Measurements from ENCODE around the gene SMYD3. TPM values are rescaled to one million over a fixed set of nuclear protein-coding genes. Genes with fewer than 3 reads are reported as not detected.

Gene SMYD3
- total and polyA plus RNA-seq, 9 of the 15 experiments (the other 6 are each of a cell fraction or from before 2014, with no cell fraction given), result 128 to 440 (median 197) TPM

DNA sequence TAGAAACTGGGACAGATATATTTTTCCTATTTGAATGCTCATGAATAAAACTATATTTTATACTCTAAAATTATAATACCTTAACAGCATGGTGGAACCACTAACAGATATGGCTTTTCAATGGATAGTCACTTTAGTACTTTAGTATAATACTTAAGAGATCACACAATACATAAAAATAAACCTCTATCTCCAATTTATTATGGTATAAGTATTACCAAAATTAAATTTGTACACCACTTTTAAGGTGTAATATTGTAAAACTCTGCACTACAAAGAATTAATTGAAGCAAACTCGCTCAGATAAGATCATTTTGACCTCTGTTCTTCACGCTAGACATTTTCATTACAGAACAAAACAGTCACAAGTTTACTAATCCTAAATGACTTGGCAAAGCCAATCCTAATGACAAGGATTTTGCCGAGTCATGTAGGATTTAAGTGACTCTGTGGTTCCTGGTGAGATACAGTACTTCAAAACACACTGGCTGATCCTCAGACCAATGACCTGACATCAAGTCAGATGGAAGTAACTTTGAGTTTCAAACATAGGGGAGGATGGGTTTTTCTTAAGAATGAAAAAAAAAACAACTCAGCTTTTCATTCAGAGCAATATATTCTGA is 200.6 kb downstream of the SMYD3 start (continued):
- TF ChIP-seq, protein P1, sequence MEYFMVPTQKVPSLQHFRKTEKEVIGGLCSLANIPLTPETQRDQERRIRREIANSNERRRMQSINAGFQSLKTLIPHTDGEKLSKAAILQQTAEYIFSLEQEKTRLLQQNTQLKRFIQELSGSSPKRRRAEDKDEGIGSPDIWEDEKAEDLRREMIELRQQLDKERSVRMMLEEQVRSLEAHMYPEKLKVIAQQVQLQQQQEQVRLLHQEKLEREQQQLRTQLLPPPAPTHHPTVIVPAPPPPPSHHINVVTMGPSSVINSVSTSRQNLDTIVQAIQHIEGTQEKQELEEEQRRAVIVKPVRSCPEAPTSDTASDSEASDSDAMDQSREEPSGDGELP (CRISPR knock-in tag; IDR thresholded peaks at IDR 0.05; ENCODE audit: borderline replicate concordance), result no peak
- TF ChIP-seq TARDBP (IDR thresholded peaks at IDR 0.05) (no peak), SMARCC2 (IDR thresholded peaks at IDR 0.05; ENCODE audit: low read depth) (peak; percentile 64), SRSF9 (IDR thresholded peaks at IDR 0.05; ENCODE audit: borderline replicate concordance, low read depth, low read length) (no peak), CBFB (CRISPR knock-in tag; IDR thresholded peaks at IDR 0.05) (no peak), NFE2L1 (tag; IDR thresholded peaks at IDR 0.05; ENCODE audit: borderline replicate concordance, low read depth) (peak; percentile 98)
- TF ChIP-seq, protein P2, sequence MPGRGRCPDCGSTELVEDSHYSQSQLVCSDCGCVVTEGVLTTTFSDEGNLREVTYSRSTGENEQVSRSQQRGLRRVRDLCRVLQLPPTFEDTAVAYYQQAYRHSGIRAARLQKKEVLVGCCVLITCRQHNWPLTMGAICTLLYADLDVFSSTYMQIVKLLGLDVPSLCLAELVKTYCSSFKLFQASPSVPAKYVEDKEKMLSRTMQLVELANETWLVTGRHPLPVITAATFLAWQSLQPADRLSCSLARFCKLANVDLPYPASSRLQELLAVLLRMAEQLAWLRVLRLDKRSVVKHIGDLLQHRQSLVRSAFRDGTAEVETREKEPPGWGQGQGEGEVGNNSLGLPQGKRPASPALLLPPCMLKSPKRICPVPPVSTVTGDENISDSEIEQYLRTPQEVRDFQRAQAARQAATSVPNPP (IDR thresholded peaks at IDR 0.05; ENCODE audit: borderline replicate concordance, insufficient read depth, insufficient read length), result no peak
- TF ChIP-seq, protein P3, sequence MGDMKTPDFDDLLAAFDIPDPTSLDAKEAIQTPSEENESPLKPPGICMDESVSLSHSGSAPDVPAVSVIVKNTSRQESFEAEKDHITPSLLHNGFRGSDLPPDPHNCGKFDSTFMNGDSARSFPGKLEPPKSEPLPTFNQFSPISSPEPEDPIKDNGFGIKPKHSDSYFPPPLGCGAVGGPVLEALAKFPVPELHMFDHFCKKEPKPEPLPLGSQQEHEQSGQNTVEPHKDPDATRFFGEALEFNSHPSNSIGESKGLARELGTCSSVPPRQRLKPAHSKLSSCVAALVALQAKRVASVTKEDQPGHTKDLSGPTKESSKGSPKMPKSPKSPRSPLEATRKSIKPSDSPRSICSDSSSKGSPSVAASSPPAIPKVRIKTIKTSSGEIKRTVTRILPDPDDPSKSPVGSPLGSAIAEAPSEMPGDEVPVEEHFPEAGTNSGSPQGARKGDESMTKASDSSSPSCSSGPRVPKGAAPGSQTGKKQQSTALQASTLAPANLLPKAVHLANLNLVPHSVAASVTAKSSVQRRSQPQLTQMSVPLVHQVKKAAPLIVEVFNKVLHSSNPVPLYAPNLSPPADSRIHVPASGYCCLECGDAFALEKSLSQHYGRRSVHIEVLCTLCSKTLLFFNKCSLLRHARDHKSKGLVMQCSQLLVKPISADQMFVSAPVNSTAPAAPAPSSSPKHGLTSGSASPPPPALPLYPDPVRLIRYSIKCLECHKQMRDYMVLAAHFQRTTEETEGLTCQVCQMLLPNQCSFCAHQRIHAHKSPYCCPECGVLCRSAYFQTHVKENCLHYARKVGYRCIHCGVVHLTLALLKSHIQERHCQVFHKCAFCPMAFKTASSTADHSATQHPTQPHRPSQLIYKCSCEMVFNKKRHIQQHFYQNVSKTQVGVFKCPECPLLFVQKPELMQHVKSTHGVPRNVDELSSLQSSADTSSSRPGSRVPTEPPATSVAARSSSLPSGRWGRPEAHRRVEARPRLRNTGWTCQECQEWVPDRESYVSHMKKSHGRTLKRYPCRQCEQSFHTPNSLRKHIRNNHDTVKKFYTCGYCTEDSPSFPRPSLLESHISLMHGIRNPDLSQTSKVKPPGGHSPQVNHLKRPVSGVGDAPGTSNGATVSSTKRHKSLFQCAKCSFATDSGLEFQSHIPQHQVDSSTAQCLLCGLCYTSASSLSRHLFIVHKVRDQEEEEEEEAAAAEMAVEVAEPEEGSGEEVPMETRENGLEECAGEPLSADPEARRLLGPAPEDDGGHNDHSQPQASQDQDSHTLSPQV (IDR thresholded peaks at IDR 0.05), result peak; percentile 91
- TF ChIP-seq, protein P4, sequence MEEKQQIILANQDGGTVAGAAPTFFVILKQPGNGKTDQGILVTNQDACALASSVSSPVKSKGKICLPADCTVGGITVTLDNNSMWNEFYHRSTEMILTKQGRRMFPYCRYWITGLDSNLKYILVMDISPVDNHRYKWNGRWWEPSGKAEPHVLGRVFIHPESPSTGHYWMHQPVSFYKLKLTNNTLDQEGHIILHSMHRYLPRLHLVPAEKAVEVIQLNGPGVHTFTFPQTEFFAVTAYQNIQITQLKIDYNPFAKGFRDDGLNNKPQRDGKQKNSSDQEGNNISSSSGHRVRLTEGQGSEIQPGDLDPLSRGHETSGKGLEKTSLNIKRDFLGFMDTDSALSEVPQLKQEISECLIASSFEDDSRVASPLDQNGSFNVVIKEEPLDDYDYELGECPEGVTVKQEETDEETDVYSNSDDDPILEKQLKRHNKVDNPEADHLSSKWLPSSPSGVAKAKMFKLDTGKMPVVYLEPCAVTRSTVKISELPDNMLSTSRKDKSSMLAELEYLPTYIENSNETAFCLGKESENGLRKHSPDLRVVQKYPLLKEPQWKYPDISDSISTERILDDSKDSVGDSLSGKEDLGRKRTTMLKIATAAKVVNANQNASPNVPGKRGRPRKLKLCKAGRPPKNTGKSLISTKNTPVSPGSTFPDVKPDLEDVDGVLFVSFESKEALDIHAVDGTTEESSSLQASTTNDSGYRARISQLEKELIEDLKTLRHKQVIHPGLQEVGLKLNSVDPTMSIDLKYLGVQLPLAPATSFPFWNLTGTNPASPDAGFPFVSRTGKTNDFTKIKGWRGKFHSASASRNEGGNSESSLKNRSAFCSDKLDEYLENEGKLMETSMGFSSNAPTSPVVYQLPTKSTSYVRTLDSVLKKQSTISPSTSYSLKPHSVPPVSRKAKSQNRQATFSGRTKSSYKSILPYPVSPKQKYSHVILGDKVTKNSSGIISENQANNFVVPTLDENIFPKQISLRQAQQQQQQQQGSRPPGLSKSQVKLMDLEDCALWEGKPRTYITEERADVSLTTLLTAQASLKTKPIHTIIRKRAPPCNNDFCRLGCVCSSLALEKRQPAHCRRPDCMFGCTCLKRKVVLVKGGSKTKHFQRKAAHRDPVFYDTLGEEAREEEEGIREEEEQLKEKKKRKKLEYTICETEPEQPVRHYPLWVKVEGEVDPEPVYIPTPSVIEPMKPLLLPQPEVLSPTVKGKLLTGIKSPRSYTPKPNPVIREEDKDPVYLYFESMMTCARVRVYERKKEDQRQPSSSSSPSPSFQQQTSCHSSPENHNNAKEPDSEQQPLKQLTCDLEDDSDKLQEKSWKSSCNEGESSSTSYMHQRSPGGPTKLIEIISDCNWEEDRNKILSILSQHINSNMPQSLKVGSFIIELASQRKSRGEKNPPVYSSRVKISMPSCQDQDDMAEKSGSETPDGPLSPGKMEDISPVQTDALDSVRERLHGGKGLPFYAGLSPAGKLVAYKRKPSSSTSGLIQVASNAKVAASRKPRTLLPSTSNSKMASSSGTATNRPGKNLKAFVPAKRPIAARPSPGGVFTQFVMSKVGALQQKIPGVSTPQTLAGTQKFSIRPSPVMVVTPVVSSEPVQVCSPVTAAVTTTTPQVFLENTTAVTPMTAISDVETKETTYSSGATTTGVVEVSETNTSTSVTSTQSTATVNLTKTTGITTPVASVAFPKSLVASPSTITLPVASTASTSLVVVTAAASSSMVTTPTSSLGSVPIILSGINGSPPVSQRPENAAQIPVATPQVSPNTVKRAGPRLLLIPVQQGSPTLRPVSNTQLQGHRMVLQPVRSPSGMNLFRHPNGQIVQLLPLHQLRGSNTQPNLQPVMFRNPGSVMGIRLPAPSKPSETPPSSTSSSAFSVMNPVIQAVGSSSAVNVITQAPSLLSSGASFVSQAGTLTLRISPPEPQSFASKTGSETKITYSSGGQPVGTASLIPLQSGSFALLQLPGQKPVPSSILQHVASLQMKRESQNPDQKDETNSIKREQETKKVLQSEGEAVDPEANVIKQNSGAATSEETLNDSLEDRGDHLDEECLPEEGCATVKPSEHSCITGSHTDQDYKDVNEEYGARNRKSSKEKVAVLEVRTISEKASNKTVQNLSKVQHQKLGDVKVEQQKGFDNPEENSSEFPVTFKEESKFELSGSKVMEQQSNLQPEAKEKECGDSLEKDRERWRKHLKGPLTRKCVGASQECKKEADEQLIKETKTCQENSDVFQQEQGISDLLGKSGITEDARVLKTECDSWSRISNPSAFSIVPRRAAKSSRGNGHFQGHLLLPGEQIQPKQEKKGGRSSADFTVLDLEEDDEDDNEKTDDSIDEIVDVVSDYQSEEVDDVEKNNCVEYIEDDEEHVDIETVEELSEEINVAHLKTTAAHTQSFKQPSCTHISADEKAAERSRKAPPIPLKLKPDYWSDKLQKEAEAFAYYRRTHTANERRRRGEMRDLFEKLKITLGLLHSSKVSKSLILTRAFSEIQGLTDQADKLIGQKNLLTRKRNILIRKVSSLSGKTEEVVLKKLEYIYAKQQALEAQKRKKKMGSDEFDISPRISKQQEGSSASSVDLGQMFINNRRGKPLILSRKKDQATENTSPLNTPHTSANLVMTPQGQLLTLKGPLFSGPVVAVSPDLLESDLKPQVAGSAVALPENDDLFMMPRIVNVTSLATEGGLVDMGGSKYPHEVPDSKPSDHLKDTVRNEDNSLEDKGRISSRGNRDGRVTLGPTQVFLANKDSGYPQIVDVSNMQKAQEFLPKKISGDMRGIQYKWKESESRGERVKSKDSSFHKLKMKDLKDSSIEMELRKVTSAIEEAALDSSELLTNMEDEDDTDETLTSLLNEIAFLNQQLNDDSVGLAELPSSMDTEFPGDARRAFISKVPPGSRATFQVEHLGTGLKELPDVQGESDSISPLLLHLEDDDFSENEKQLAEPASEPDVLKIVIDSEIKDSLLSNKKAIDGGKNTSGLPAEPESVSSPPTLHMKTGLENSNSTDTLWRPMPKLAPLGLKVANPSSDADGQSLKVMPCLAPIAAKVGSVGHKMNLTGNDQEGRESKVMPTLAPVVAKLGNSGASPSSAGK (IDR thresholded peaks at IDR 0.05), result peak; percentile 3; the same call in 1 of the 2 replicates

Measured in K562 (cell line).